Astrocyte (in vitro differentiated cells and primary cell): ENCODE results near the gene PRKAG2. TPM values are rescaled to one million over a fixed set of nuclear protein-coding genes. Genes with fewer than 3 reads are reported as not detected.
A peak's percentile ranks its signal among the peaks of the same experiment; 100 is the strongest.

ENCODE experiments used
- DNase-seq: peaks from one replicate; pipeline ENCODE4 v3.0.0-alpha.2; 2010; ENCODE audit warnings: low read depth
- FAIRE-seq: peaks from 2 replicates; lab custom pipeline; 2011; peaks lifted over from hg19 to GRCh38; lab: Jason Lieb, UNC
- H2AFZ ChIP-seq: 2 replicates; pipeline ENCODE4 v1.6.0; 2012; ENCODE audit warnings: low read depth, low read length, inconsistent platforms
- H3K27ac ChIP-seq: 2 replicates; pipeline ENCODE4 v1.5.1; 2011; ENCODE audit warnings: low read depth, low read length, inconsistent platforms
- H3K27me3 ChIP-seq: 2 replicates; pipeline ENCODE4 v1.6.0; 2011; ENCODE audit warnings: low read length, inconsistent platforms; ENCODE audit not compliant: insufficient read depth
- H3K36me3 ChIP-seq: 2 replicates; pipeline ENCODE4 v1.5.1; 2011; ENCODE audit warnings: low read length, inconsistent platforms; ENCODE audit not compliant: insufficient read depth
- H3K4me1 ChIP-seq: 2 replicates; pipeline ENCODE4 v1.5.1; 2011; ENCODE audit warnings: low read length, inconsistent platforms; ENCODE audit not compliant: insufficient read depth
- H3K4me2 ChIP-seq: 2 replicates; pipeline ENCODE4 v1.6.0; 2012; ENCODE audit warnings: low read length, inconsistent platforms
- H3K4me3 ChIP-seq: 2 replicates; pipeline ENCODE4 v1.5.1; 2011; ENCODE audit warnings: low read depth, mild to moderate bottlenecking, low read length, inconsistent platforms; ENCODE audit not compliant: insufficient read depth
- H3K79me2 ChIP-seq: 2 replicates; pipeline ENCODE4 v1.6.0; 2012; ENCODE audit warnings: mild to moderate bottlenecking, low read length, inconsistent platforms; ENCODE audit not compliant: insufficient read depth
- H3K9ac ChIP-seq: 2 replicates; pipeline ENCODE4 v1.6.0; 2012; ENCODE audit warnings: mild to moderate bottlenecking, low read length, inconsistent platforms
- H3K9me3 ChIP-seq: 2 replicates; pipeline ENCODE4 v1.5.1; 2012; ENCODE audit warnings: low read depth, mild to moderate bottlenecking, low read length, inconsistent platforms; ENCODE audit not compliant: insufficient read depth
- H4K20me1 ChIP-seq: 2 replicates; pipeline ENCODE4 v1.6.0; 2012; ENCODE audit warnings: low read length, inconsistent platforms; ENCODE audit not compliant: insufficient read depth
- H3K27ac Mint-ChIP-seq: one replicate; pipeline ENCODE4 v1.8.0; 2021; ENCODE audit warnings: mild to moderate bottlenecking, mixed read lengths; ENCODE audit not compliant: unreplicated experiment
- H3K27me3 Mint-ChIP-seq: one replicate; pipeline ENCODE4 v1.8.0; 2021; ENCODE audit warnings: low read depth, mixed read lengths; ENCODE audit not compliant: unreplicated experiment
- H3K36me3 Mint-ChIP-seq: one replicate; pipeline ENCODE4 v1.8.0; 2021; ENCODE audit warnings: low read depth, mixed read lengths; ENCODE audit not compliant: unreplicated experiment
- H3K4me1 Mint-ChIP-seq: one replicate; pipeline ENCODE4 v1.8.0; 2021; ENCODE audit warnings: low read depth, mixed read lengths; ENCODE audit not compliant: unreplicated experiment
- H3K4me3 Mint-ChIP-seq: one replicate; pipeline ENCODE4 v1.8.0; 2021; ENCODE audit warnings: mild to moderate bottlenecking, moderate library complexity, mixed read lengths; ENCODE audit not compliant: unreplicated experiment
- H3K9me3 Mint-ChIP-seq: one replicate; pipeline ENCODE4 v1.8.0; 2021; ENCODE audit warnings: mild to moderate bottlenecking, mixed read lengths; ENCODE audit not compliant: unreplicated experiment
- EZH2 ChIP-seq: IDR thresholded peaks from 2 replicates; pipeline ENCODE4 v1.6.1; 2012; ENCODE audit warnings: mild to moderate bottlenecking, low read length, inconsistent platforms; ENCODE audit not compliant: insufficient read depth
- total RNA-seq: library from RNA; stranded (reverse); gene quantifications from 2 replicates; pipeline ENCODE4 v1.2.1, GENCODE V29; 2021
- TF ChIP-seq, protein P1 (sequence below): IDR thresholded peaks from 2 replicates; pipeline ENCODE4 v1.5.1; 2011; ENCODE audit warnings: low read depth, mild to moderate bottlenecking, inconsistent platforms, low read length, moderate library complexity; ENCODE audit not compliant: insufficient read depth

Gene PRKAG2
- total RNA-seq, 1 donor from 2014 or later: 40.7 TPM

DNA sequence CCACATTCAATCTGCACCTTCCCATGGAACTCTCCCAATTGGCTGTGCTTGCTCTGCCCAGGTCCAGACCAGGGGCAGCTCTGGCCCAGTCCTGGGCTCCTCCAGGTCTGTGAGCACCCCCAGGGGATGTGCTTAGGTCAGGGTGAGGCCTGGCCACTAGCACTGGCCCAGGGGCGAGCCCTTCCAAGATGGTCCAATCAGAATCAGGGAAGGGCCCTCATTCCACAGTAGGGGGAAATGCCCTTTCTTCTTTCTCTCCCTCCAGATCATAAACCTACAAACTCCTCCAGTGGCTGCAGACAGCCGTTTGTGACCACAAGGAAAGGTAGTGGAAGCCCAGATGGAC lies 157.0 kb downstream of the PRKAG2 start:
- no peak for DNase-seq
- Histone ChIP-seq H3K4me1 (no peaks in the 10 kb centered on the region), H4K20me1 (no peaks in the 10 kb centered on the region), H2AFZ (no peak overlapping the region), H3K9me3 (no peaks in the 10 kb centered on the region), H3K4me2 (no peak overlapping the region), H3K27ac (no peak overlapping the region), H3K9ac (no peak overlapping the region), H3K4me3 (no peak overlapping the region), H3K79me2 (no peaks in the 10 kb centered on the region), H3K36me3 (no peaks in the 10 kb centered on the region), H3K27me3 (no peaks in the 10 kb centered on the region)
- Mint-ChIP-seq H3K27me3 (peaks cover 34% of the 10 kb centered on the region), H3K4me3 (no peak overlapping the region), H3K4me1 (peaks cover under 1% of the 10 kb centered on the region), H3K36me3 (no peaks in the 10 kb centered on the region), H3K27ac (no peak overlapping the region), H3K9me3 (peaks cover 3% of the 10 kb centered on the region)
- no peak for FAIRE-seq
- TF ChIP-seq, protein P1, sequence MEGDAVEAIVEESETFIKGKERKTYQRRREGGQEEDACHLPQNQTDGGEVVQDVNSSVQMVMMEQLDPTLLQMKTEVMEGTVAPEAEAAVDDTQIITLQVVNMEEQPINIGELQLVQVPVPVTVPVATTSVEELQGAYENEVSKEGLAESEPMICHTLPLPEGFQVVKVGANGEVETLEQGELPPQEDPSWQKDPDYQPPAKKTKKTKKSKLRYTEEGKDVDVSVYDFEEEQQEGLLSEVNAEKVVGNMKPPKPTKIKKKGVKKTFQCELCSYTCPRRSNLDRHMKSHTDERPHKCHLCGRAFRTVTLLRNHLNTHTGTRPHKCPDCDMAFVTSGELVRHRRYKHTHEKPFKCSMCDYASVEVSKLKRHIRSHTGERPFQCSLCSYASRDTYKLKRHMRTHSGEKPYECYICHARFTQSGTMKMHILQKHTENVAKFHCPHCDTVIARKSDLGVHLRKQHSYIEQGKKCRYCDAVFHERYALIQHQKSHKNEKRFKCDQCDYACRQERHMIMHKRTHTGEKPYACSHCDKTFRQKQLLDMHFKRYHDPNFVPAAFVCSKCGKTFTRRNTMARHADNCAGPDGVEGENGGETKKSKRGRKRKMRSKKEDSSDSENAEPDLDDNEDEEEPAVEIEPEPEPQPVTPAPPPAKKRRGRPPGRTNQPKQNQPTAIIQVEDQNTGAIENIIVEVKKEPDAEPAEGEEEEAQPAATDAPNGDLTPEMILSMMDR: no peak

DNA sequence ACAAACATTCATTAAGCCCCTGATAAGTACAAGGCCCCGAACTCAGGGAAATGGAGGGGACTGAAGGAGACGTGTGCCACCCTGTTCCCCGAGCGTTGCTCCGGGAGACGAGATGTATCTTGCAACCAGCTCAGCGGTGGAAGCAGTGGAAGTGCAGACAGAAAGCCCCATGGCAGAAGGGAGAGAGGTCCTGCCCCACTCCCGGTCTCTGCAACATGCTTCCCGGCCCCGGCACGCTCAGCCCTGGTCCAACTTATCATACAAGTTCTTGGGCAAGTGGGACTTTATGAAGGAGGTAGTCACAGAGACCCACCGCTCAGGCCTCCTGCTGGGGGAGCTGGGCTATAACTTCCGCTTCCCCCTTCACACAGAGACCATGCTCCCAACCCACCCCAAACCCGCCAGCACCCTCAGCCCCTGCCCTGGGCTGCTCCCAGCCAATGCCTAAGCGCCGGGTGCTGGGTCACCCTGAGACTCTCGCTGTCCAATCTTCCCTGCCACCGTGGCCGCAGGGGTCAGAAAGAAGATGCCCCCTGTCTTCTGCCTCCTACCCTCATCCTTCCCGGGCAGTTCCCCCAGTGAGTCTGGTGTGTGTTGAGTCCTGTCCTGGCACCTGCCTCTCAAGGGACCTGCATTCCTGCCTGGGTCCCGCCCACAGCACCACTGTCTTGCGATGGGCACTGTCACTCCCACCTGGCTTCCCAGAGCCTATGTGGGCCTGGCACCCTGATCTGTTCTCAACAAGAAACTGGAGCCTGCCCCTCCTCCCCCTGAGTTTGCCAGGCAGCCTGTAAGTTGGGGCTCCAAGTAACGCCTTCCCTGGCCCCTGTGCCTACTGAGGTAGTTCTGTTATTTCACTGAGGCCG lies 157.7 kb downstream of the PRKAG2 start:
- Mint-ChIP-seq H3K27ac (peak overlapping the region; percentile 53), H3K9me3 (peaks cover 3% of the 10 kb centered on the region), H3K27me3 (peaks cover 34% of the 10 kb centered on the region), H3K4me3 (no peak overlapping the region), H3K4me1 (no peaks in the 10 kb centered on the region), H3K36me3 (no peaks in the 10 kb centered on the region)
- FAIRE-seq (no peak), DNase-seq (no peak)
- Histone ChIP-seq H3K4me3 (no peak overlapping the region), H2AFZ (no peak overlapping the region), H3K9ac (no peak overlapping the region), H3K36me3 (no peaks in the 10 kb centered on the region), H3K79me2 (no peaks in the 10 kb centered on the region), H3K27ac (no peak overlapping the region), H3K4me1 (no peaks in the 10 kb centered on the region), H3K27me3 (no peaks in the 10 kb centered on the region), H3K9me3 (no peaks in the 10 kb centered on the region), H3K4me2 (no peak overlapping the region), H4K20me1 (no peaks in the 10 kb centered on the region)
- TF ChIP-seq, protein P1: no peak
- TF ChIP-seq EZH2: no peak

DNA sequence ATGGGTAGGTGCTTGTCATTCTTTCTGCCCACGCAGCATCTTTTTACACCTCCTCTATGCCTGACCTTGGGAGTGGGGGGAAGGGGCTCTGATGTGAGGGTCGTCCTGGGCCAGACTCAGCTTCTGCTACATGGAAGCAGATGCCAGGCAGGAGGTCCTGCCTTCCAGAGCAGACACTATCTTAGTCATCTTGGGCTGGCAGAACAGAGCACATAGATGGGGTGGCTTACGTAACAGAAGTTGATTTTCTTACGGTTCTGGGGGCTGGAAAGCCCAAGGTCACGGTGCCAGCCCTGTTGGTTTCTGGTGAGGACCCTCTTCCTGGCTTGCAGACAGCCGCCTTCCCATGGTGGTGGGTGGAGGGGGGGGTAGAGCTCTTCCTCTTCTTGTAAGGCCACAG lies 159.0 kb downstream of the PRKAG2 start:
- TF ChIP-seq EZH2: no peak
- TF ChIP-seq, protein P1: no peak

More for the DNA sequence above, 159.0 kb downstream of the PRKAG2 start:
- Histone ChIP-seq H3K79me2 (no peaks in the 10 kb centered on the region), H3K4me1 (no peaks in the 10 kb centered on the region), H3K27me3 (no peaks in the 10 kb centered on the region), H3K9me3 (no peaks in the 10 kb centered on the region), H3K9ac (no peak overlapping the region), H3K36me3 (no peaks in the 10 kb centered on the region), H3K4me3 (no peak overlapping the region), H3K27ac (no peak overlapping the region), H3K4me2 (no peak overlapping the region), H2AFZ (no peak overlapping the region), H4K20me1 (no peaks in the 10 kb centered on the region)
- Mint-ChIP-seq H3K27me3 (peaks cover 29% of the 10 kb centered on the region), H3K4me3 (no peak overlapping the region), H3K4me1 (no peaks in the 10 kb centered on the region), H3K9me3 (peaks cover 3% of the 10 kb centered on the region), H3K36me3 (no peaks in the 10 kb centered on the region), H3K27ac (no peak overlapping the region)
- FAIRE-seq (no peak), DNase-seq (no peak)
